Astrocyte (in vitro differentiated cells and primary cell): ENCODE measurements around the gene RAB3GAP2. TPM values are rescaled to one million over a fixed set of nuclear protein-coding genes. Genes with fewer than 3 reads are reported as not detected.

Experiments
- DNase-seq: peaks from one replicate; pipeline ENCODE4 v3.0.0-alpha.2; 2010; ENCODE audit warnings: low read depth
- FAIRE-seq: peaks from 2 replicates; lab custom pipeline; 2011; peaks lifted over from hg19 to GRCh38; lab: Jason Lieb, UNC
- H2AFZ ChIP-seq: 2 replicates; pipeline ENCODE4 v1.6.0; 2012; ENCODE audit warnings: low read depth, low read length, inconsistent platforms
- H3K27ac ChIP-seq: 2 replicates; pipeline ENCODE4 v1.5.1; 2011; ENCODE audit warnings: low read depth, low read length, inconsistent platforms
- H3K27me3 ChIP-seq: 2 replicates; pipeline ENCODE4 v1.6.0; 2011; ENCODE audit warnings: low read length, inconsistent platforms; ENCODE audit not compliant: insufficient read depth
- H3K36me3 ChIP-seq: 2 replicates; pipeline ENCODE4 v1.5.1; 2011; ENCODE audit warnings: low read length, inconsistent platforms; ENCODE audit not compliant: insufficient read depth
- H3K4me1 ChIP-seq: 2 replicates; pipeline ENCODE4 v1.5.1; 2011; ENCODE audit warnings: low read length, inconsistent platforms; ENCODE audit not compliant: insufficient read depth
- H3K4me2 ChIP-seq: 2 replicates; pipeline ENCODE4 v1.6.0; 2012; ENCODE audit warnings: low read length, inconsistent platforms
- H3K4me3 ChIP-seq: 2 replicates; pipeline ENCODE4 v1.5.1; 2011; ENCODE audit warnings: low read depth, mild to moderate bottlenecking, low read length, inconsistent platforms; ENCODE audit not compliant: insufficient read depth
- H3K79me2 ChIP-seq: 2 replicates; pipeline ENCODE4 v1.6.0; 2012; ENCODE audit warnings: mild to moderate bottlenecking, low read length, inconsistent platforms; ENCODE audit not compliant: insufficient read depth
- H3K9ac ChIP-seq: 2 replicates; pipeline ENCODE4 v1.6.0; 2012; ENCODE audit warnings: mild to moderate bottlenecking, low read length, inconsistent platforms
- H3K9me3 ChIP-seq: 2 replicates; pipeline ENCODE4 v1.5.1; 2012; ENCODE audit warnings: low read depth, mild to moderate bottlenecking, low read length, inconsistent platforms; ENCODE audit not compliant: insufficient read depth
- H4K20me1 ChIP-seq: 2 replicates; pipeline ENCODE4 v1.6.0; 2012; ENCODE audit warnings: low read length, inconsistent platforms; ENCODE audit not compliant: insufficient read depth
- H3K27ac Mint-ChIP-seq: one replicate; pipeline ENCODE4 v1.8.0; 2021; ENCODE audit warnings: mild to moderate bottlenecking, mixed read lengths; ENCODE audit not compliant: unreplicated experiment
- H3K27me3 Mint-ChIP-seq: one replicate; pipeline ENCODE4 v1.8.0; 2021; ENCODE audit warnings: low read depth, mixed read lengths; ENCODE audit not compliant: unreplicated experiment
- H3K36me3 Mint-ChIP-seq: one replicate; pipeline ENCODE4 v1.8.0; 2021; ENCODE audit warnings: low read depth, mixed read lengths; ENCODE audit not compliant: unreplicated experiment
- H3K4me1 Mint-ChIP-seq: one replicate; pipeline ENCODE4 v1.8.0; 2021; ENCODE audit warnings: low read depth, mixed read lengths; ENCODE audit not compliant: unreplicated experiment
- H3K4me3 Mint-ChIP-seq: one replicate; pipeline ENCODE4 v1.8.0; 2021; ENCODE audit warnings: mild to moderate bottlenecking, moderate library complexity, mixed read lengths; ENCODE audit not compliant: unreplicated experiment
- H3K9me3 Mint-ChIP-seq: one replicate; pipeline ENCODE4 v1.8.0; 2021; ENCODE audit warnings: mild to moderate bottlenecking, mixed read lengths; ENCODE audit not compliant: unreplicated experiment
- CTCF ChIP-seq: IDR thresholded peaks from 2 replicates; pipeline ENCODE4 v1.5.1; 2011; ENCODE audit warnings: low read depth, mild to moderate bottlenecking, inconsistent platforms, low read length, moderate library complexity; ENCODE audit not compliant: insufficient read depth
- EZH2 ChIP-seq: IDR thresholded peaks from 2 replicates; pipeline ENCODE4 v1.6.1; 2012; ENCODE audit warnings: mild to moderate bottlenecking, low read length, inconsistent platforms; ENCODE audit not compliant: insufficient read depth
- total RNA-seq: library from RNA; stranded (reverse); gene quantifications from 2 replicates; pipeline ENCODE4 v1.2.1, GENCODE V29; 2021

RAB3GAP2 gene
- total RNA-seq, 1 donor from 2014 or later = 68.1 TPM

- H3K4me1 ChIP-seq = no peaks in the 10 kb centered on the region
- Mint-ChIP-seq H3K4me3 (no peak overlapping the region), H3K27ac (no peak overlapping the region), H3K4me1 (peaks cover 3% of the 10 kb centered on the region), H3K27me3 (no peaks in the 10 kb centered on the region), H3K36me3 (peaks cover 8% of the 10 kb centered on the region), H3K9me3 (no peaks in the 10 kb centered on the region)
- FAIRE-seq (no peak), DNase-seq (no peak)
- no peaks in the 10 kb centered on the region for H3K36me3 ChIP-seq
- H3K27me3 ChIP-seq = no peaks in the 10 kb centered on the region
- no peak overlapping the region for H2AFZ ChIP-seq
- no peak overlapping the region for H3K4me2 ChIP-seq
- peaks cover 84% of the 10 kb centered on the region for H3K79me2 ChIP-seq
- no peaks in the 10 kb centered on the region for H3K9me3 ChIP-seq
- no peak overlapping the region for H3K9ac ChIP-seq
- H3K4me3 ChIP-seq = no peak overlapping the region
- no peak overlapping the region for H3K27ac ChIP-seq
- TF ChIP-seq EZH2 (no peak), CTCF (no peak)
- H4K20me1 ChIP-seq = peaks cover 78% of the 10 kb centered on the region
Observed at GRCh38 chr1:220226752-220227151, 45.5 kb downstream of the RAB3GAP2 start.

- no peaks in the 10 kb centered on the region for H3K9me3 ChIP-seq
- no peak overlapping the region for H3K4me2 ChIP-seq
- no peak for DNase-seq
- Mint-ChIP-seq H3K9me3 (no peaks in the 10 kb centered on the region), H3K4me1 (peaks cover 3% of the 10 kb centered on the region), H3K27ac (no peak overlapping the region), H3K36me3 (peaks cover 8% of the 10 kb centered on the region), H3K27me3 (no peaks in the 10 kb centered on the region), H3K4me3 (no peak overlapping the region)
- no peak overlapping the region for H3K4me3 ChIP-seq
- no peak overlapping the region for H2AFZ ChIP-seq
- no peak overlapping the region for H3K27ac ChIP-seq
- no peaks in the 10 kb centered on the region for H3K27me3 ChIP-seq
- H3K4me1 ChIP-seq = no peaks in the 10 kb centered on the region
- FAIRE-seq = no peak
- H3K36me3 ChIP-seq = no peaks in the 10 kb centered on the region
- peaks cover 89% of the 10 kb centered on the region for H3K79me2 ChIP-seq
- TF ChIP-seq CTCF (no peak), EZH2 (no peak)
- H3K9ac ChIP-seq = no peak overlapping the region
- peaks cover 75% of the 10 kb centered on the region for H4K20me1 ChIP-seq
Observed at GRCh38 chr1:220225957-220226356, 46.3 kb downstream of the RAB3GAP2 start.

DNA sequence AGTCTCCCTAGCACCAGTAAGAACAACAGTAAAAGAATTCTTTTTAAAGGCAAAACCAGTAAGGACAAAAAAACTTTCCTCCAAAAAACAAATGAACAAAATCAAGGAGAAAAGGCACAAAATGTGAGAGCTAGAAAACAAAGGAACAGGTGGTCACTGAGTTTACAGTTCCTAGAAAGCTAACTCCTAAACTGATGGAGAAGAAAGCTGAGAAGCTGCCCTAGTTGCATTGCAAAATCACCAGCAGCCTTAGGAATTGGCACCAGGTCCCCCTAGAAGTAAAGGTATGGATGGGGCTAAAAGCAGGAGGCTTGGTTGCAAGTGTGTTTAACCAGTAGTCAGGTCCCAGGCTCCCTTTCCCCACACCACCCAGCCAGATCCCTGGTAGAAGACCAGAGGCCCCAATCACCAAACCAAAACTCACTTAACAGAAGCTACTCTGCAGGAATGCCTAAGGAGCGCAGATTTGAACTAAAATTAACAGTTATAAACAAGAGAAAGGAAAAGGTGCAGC lies 47.6 kb downstream of the RAB3GAP2 start:
- no peaks in the 10 kb centered on the region for H3K36me3 ChIP-seq
- no peak overlapping the region for H3K4me2 ChIP-seq
- Mint-ChIP-seq H3K36me3 (peaks cover 11% of the 10 kb centered on the region), H3K4me3 (no peak overlapping the region), H3K9me3 (no peaks in the 10 kb centered on the region), H3K4me1 (peaks cover 3% of the 10 kb centered on the region), H3K27ac (no peak overlapping the region), H3K27me3 (no peaks in the 10 kb centered on the region)
- no peaks in the 10 kb centered on the region for H3K9me3 ChIP-seq
- H4K20me1 ChIP-seq = peaks cover 72% of the 10 kb centered on the region
- H3K9ac ChIP-seq = no peak overlapping the region
- FAIRE-seq (no peak), DNase-seq (no peak)
- no peaks in the 10 kb centered on the region for H3K4me1 ChIP-seq
- TF ChIP-seq EZH2 = no peak
- H3K27me3 ChIP-seq = no peaks in the 10 kb centered on the region
- H3K4me3 ChIP-seq = no peak overlapping the region
- H3K79me2 ChIP-seq = peaks cover 90% of the 10 kb centered on the region
- no peak overlapping the region for H3K27ac ChIP-seq
- H2AFZ ChIP-seq = no peak overlapping the region
